Neural cell (in vitro differentiated cells): Measurements from ENCODE around the gene IKZF1. TPM values are rescaled to one million over a fixed set of nuclear protein-coding genes. Genes with fewer than 3 reads are reported as not detected.

Experiments used
- H2AFZ ChIP-seq: fragments of 200-600, 300-800 bp; sonication (generic), shearing (Covaris generic); 2 replicates; pipeline ENCODE4 v1.6.0; 2014; ENCODE audit warnings: low read depth, mild to moderate bottlenecking, antibody characterized with exemption, low read length, moderate library complexity
- H3F3A ChIP-seq: fragments of 200-600 bp; shearing (Covaris generic); 2 replicates; pipeline ENCODE4 v1.6.1; 2016; ENCODE audit warnings: mild to moderate bottlenecking, moderate library complexity, mixed read lengths, antibody characterized with exemption, low read length; ENCODE audit not compliant: insufficient read depth, poor library complexity, severe bottlenecking
- H3K27ac ChIP-seq: fragments of 200-600, 300-800 bp; sonication (generic), shearing (Covaris generic); 2 replicates; pipeline ENCODE4 v1.5.1; 2014; ENCODE audit warnings: mild to moderate bottlenecking, low read length, moderate library complexity
- H3K27me3 ChIP-seq: fragments of 300-800, 200-600 bp; sonication (generic), shearing (Covaris generic); 2 replicates; pipeline ENCODE4 v1.6.0; 2014; ENCODE audit warnings: mild to moderate bottlenecking, low read depth, low read length, moderate library complexity; ENCODE audit not compliant: insufficient read depth
- H3K36me3 ChIP-seq: fragments of 300-800, 200-600 bp; sonication (generic), shearing (Covaris generic); 2 replicates; pipeline ENCODE4 v1.5.1; 2014; ENCODE audit warnings: mild to moderate bottlenecking, antibody characterized with exemption, low read length, moderate library complexity; ENCODE audit not compliant: insufficient read depth
- H3K4me2 ChIP-seq: fragments of 300-800, 200-600 bp; sonication (generic), shearing (Covaris generic); 2 replicates; pipeline ENCODE4 v1.6.0; 2014; ENCODE audit warnings: mild to moderate bottlenecking, low read length
- H3K4me3 ChIP-seq: fragments of 300-800, 200-600 bp; sonication (generic), shearing (Covaris generic); 2 replicates; pipeline ENCODE4 v1.5.1; 2014; ENCODE audit warnings: mild to moderate bottlenecking, low read length, moderate library complexity
- H3K79me2 ChIP-seq: fragments of 200-600 bp; shearing (Covaris generic); replicated peaks from 2 replicates; pipeline ENCODE4 v1.6.0; 2014; ENCODE audit warnings: mild to moderate bottlenecking, low read length, moderate library complexity; ENCODE audit not compliant: insufficient read depth
- H3K9ac ChIP-seq: fragments of 300-800, 200-600 bp; sonication (generic), shearing (Covaris generic); 2 replicates; pipeline ENCODE4 v1.6.1; 2016; ENCODE audit warnings: mild to moderate bottlenecking, low read length, mixed read lengths
- H3K9me2 ChIP-seq: fragments of 200-600 bp; shearing (Covaris generic); 2 replicates; pipeline ENCODE4 v1.6.1; 2016; ENCODE audit warnings: mild to moderate bottlenecking, low read length, mixed read lengths; ENCODE audit not compliant: insufficient read depth
- H3K9me3 ChIP-seq: fragments of 200-600, 300-800 bp; sonication (generic), shearing (Covaris generic); 2 replicates; pipeline ENCODE4 v1.6.1; 2016; ENCODE audit warnings: mild to moderate bottlenecking, mixed run types, low read length, moderate library complexity, mixed read lengths
- H4K20me1 ChIP-seq: fragments of 200-600 bp; shearing (Covaris generic); 2 replicates; pipeline ENCODE4 v1.6.1; 2016; ENCODE audit warnings: mild to moderate bottlenecking, mixed run types; ENCODE audit not compliant: insufficient read depth
- EP300 ChIP-seq: fragments of 450-650 bp; conservative IDR thresholded peaks from 2 replicates; pipeline ENCODE4 v1.6.1; 2014; ENCODE audit warnings: antibody characterized with exemption, mild to moderate bottlenecking, moderate library complexity; ENCODE audit not compliant: poor library complexity, severe bottlenecking
- EZH2 ChIP-seq: fragments of 200-600, 300-800 bp; shearing (Covaris generic), sonication (generic); IDR thresholded peaks from 2 replicates; pipeline ENCODE4 v1.6.1; 2014; ENCODE audit warnings: antibody characterized with exemption, low read length, borderline replicate concordance, mild to moderate bottlenecking; ENCODE audit not compliant: insufficient read depth, poor library complexity, severe bottlenecking
- MXI1 ChIP-seq: fragments of 450-650 bp; conservative IDR thresholded peaks from 2 replicates; pipeline ENCODE4 v1.6.1; 2014; ENCODE audit warnings: antibody characterized with exemption, mild to moderate bottlenecking; ENCODE audit not compliant: poor library complexity, severe bottlenecking
- POLR2AphosphoS5 ChIP-seq: IDR thresholded peaks from 2 replicates; pipeline ENCODE4 v1.6.1; 2012
- RAD21 ChIP-seq: fragments of 450-650 bp; conservative IDR thresholded peaks from 2 replicates; pipeline ENCODE4 v1.6.1; 2014; ENCODE audit warnings: antibody characterized with exemption, mild to moderate bottlenecking, moderate library complexity
- REST ChIP-seq: IDR thresholded peaks from 2 replicates; pipeline ENCODE4 v1.6.1; 2012; ENCODE audit warnings: borderline replicate concordance
- SMC3 ChIP-seq: fragments of 450-650 bp; conservative IDR thresholded peaks from 2 replicates; pipeline ENCODE4 v1.6.1; 2014; ENCODE audit warnings: antibody characterized with exemption, mild to moderate bottlenecking, moderate library complexity; ENCODE audit not compliant: poor library complexity
- TAF1 ChIP-seq: IDR thresholded peaks from 2 replicates; pipeline ENCODE4 v1.6.1; 2012; ENCODE audit warnings: low read depth
- polyA plus RNA-seq: library from polyadenylated mRNA; depleted of rRNA; stranded (reverse); fragments of >200 nt; gene quantifications from 2 replicates; pipeline ENCODE4 v1.2.3, GENCODE V29; 2014
- TF ChIP-seq, protein P1 (sequence below): fragments of 450-650 bp; IDR thresholded peaks from 2 replicates; pipeline ENCODE4 v1.5.1; 2014; ENCODE audit warnings: antibody characterized with exemption, mild to moderate bottlenecking, moderate library complexity; ENCODE audit not compliant: poor library complexity, severe bottlenecking

IKZF1 gene
- polyA plus RNA-seq, 1 donor from 2014 or later: 0.24 TPM

GRCh38 chr7:50276483-50276882, 28.0 kb upstream of the IKZF1 start (continued):
- TF ChIP-seq, protein P1, sequence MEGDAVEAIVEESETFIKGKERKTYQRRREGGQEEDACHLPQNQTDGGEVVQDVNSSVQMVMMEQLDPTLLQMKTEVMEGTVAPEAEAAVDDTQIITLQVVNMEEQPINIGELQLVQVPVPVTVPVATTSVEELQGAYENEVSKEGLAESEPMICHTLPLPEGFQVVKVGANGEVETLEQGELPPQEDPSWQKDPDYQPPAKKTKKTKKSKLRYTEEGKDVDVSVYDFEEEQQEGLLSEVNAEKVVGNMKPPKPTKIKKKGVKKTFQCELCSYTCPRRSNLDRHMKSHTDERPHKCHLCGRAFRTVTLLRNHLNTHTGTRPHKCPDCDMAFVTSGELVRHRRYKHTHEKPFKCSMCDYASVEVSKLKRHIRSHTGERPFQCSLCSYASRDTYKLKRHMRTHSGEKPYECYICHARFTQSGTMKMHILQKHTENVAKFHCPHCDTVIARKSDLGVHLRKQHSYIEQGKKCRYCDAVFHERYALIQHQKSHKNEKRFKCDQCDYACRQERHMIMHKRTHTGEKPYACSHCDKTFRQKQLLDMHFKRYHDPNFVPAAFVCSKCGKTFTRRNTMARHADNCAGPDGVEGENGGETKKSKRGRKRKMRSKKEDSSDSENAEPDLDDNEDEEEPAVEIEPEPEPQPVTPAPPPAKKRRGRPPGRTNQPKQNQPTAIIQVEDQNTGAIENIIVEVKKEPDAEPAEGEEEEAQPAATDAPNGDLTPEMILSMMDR: no peak
- TF ChIP-seq RAD21: no peak

GRCh38 chr7:50278120-50278519, 26.4 kb upstream of the IKZF1 start:
- H3K4me2 ChIP-seq: no peak overlapping the region
- H3K27me3 ChIP-seq: no peaks in the 10 kb centered on the region
- H3K4me3 ChIP-seq: no peak overlapping the region
- no peaks in the 10 kb centered on the region for H3F3A ChIP-seq
- no peaks in the 10 kb centered on the region for H3K79me2 ChIP-seq
- H3K36me3 ChIP-seq: no peaks in the 10 kb centered on the region
- H4K20me1 ChIP-seq: no peaks in the 10 kb centered on the region
- H2AFZ ChIP-seq: no peak overlapping the region
- H3K9me2 ChIP-seq: no peaks in the 10 kb centered on the region
- TF ChIP-seq EP300 (no peak), MXI1 (no peak), REST (no peak), EZH2 (no peak), TAF1 (no peak), SMC3 (no peak), RAD21 (no peak), POLR2AphosphoS5 (no peak)
- TF ChIP-seq, protein P1: no peak
- H3K9ac ChIP-seq: no peak overlapping the region
- no peak overlapping the region for H3K27ac ChIP-seq
- no peaks in the 10 kb centered on the region for H3K9me3 ChIP-seq
